ENCODE measurements around the gene POU6F2.

The POU6F2 gene

GRCh38 chr7:39407723-39408122 lies 430.0 kb downstream of the POU6F2 start:
- no peaks in the 10 kb centered on the region for H3K4me1 ChIP-seq (ENCODE audit: control insufficient read depth, low read length)
- no peaks in the 10 kb centered on the region for H3K36me3 ChIP-seq (ENCODE audit: control insufficient read depth, low read length)
- peaks cover 6% of the 10 kb centered on the region; the same call in 1 of the 2 replicates for H3K27me3 ChIP-seq (ENCODE audit: control insufficient read depth, low read length)
- H3K27ac ChIP-seq (ENCODE audit: low read depth, low read length): no peak overlapping the region
- H3K9me3 ChIP-seq (ENCODE audit: control insufficient read depth, insufficient read depth, low read length): no peaks in the 10 kb centered on the region
- no peaks in the 10 kb centered on the region for H3F3A ChIP-seq (ENCODE audit: control insufficient read depth, insufficient read depth)
- H3K4me2 ChIP-seq (ENCODE audit: low read length): no peak overlapping the region
- no peak for TF ChIP-seq EZH2phosphoT487 (IDR thresholded peaks at IDR 0.05; ENCODE audit: borderline replicate concordance, low read length)
- TF ChIP-seq, protein P1, sequence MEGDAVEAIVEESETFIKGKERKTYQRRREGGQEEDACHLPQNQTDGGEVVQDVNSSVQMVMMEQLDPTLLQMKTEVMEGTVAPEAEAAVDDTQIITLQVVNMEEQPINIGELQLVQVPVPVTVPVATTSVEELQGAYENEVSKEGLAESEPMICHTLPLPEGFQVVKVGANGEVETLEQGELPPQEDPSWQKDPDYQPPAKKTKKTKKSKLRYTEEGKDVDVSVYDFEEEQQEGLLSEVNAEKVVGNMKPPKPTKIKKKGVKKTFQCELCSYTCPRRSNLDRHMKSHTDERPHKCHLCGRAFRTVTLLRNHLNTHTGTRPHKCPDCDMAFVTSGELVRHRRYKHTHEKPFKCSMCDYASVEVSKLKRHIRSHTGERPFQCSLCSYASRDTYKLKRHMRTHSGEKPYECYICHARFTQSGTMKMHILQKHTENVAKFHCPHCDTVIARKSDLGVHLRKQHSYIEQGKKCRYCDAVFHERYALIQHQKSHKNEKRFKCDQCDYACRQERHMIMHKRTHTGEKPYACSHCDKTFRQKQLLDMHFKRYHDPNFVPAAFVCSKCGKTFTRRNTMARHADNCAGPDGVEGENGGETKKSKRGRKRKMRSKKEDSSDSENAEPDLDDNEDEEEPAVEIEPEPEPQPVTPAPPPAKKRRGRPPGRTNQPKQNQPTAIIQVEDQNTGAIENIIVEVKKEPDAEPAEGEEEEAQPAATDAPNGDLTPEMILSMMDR (IDR thresholded peaks at IDR 0.05; ENCODE audit: low read depth, low read length, poor library complexity, severe bottlenecking): no peak
- no peak overlapping the region for H3K4me3 ChIP-seq (ENCODE audit: low read length)
- H4K20me1 ChIP-seq (ENCODE audit: control insufficient read depth, insufficient read depth, low read depth, low read length): no peaks in the 10 kb centered on the region
- no peaks in the 10 kb centered on the region for H3K9me2 ChIP-seq (replicated peaks; ENCODE audit: control insufficient read depth, low read length)
- H3K79me2 ChIP-seq (ENCODE audit: control insufficient read depth, low read length): no peaks in the 10 kb centered on the region

DNA sequence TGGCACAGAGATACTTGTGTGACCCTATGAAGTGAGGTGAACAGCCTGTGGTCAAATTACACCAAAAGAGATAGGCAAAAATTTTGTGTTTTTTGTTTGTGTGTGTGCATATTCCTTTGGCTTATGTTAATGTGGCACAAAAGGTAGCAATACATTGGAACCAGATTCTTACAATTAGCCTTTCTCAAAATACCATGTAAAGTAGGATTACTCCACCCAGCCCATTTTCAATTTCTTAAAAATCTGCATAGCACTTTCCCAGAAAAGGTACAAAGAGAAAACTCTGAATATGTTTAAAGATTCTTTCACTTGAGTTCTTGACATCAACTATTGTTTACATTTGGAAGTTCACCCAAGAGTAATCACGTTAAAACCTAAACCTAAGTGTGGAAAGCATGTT lies 431.2 kb downstream of the POU6F2 start:
- no peak overlapping the region for H3K4me2 ChIP-seq (ENCODE audit: low read length)
- H3K9me3 ChIP-seq (ENCODE audit: control insufficient read depth, insufficient read depth, low read length): no peaks in the 10 kb centered on the region
- 0 out of 2 replicates have a peak, but pooled peaks cover 3% of the 10 kb centered on the region for H3F3A ChIP-seq (ENCODE audit: control insufficient read depth, insufficient read depth)
- no peaks in the 10 kb centered on the region for H3K36me3 ChIP-seq (ENCODE audit: control insufficient read depth, low read length)
- peaks cover 2% of the 10 kb centered on the region; the same call in 1 of the 2 replicates for H3K4me1 ChIP-seq (ENCODE audit: control insufficient read depth, low read length)
- TF ChIP-seq, protein P1 (IDR thresholded peaks at IDR 0.05; ENCODE audit: low read depth, low read length, poor library complexity, severe bottlenecking): no peak
- TF ChIP-seq EZH2phosphoT487 (IDR thresholded peaks at IDR 0.05; ENCODE audit: borderline replicate concordance, low read length): no peak
- H3K9me2 ChIP-seq (replicated peaks; ENCODE audit: control insufficient read depth, low read length): no peaks in the 10 kb centered on the region
- H3K79me2 ChIP-seq (ENCODE audit: control insufficient read depth, low read length): no peaks in the 10 kb centered on the region
- H3K27ac ChIP-seq (ENCODE audit: low read depth, low read length): no peak overlapping the region
- H3K27me3 ChIP-seq (ENCODE audit: control insufficient read depth, low read length): peaks cover 9% of the 10 kb centered on the region
- no peak overlapping the region for H3K4me3 ChIP-seq (ENCODE audit: low read length)
- no peaks in the 10 kb centered on the region for H4K20me1 ChIP-seq (ENCODE audit: control insufficient read depth, insufficient read depth, low read depth, low read length)

DNA sequence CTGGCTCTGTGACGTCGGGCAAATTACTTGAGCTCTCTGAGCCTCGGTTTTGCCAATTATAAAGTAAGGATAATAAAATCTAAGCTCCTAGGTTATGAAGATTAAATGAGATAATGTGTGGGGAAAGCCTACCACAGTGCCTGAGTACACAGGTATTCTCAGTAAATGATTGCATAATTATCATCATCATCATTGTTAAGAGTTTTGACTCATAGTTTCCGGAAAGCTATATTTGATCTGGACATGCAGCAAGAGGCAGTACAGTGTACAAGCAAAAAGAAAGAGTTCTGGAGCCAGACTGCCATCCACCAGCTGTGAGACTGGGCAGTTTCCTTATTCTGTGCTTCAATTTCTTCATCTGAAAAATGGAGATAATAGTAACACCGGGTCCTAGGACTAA lies 432.9 kb downstream of the POU6F2 start:
- no peaks in the 10 kb centered on the region for H3K9me2 ChIP-seq (replicated peaks; ENCODE audit: control insufficient read depth, low read length)
- no peaks in the 10 kb centered on the region for H3K79me2 ChIP-seq (ENCODE audit: control insufficient read depth, low read length)
- no peak overlapping the region for H3K27ac ChIP-seq (ENCODE audit: low read depth, low read length)
- H4K20me1 ChIP-seq (ENCODE audit: control insufficient read depth, insufficient read depth, low read depth, low read length): no peaks in the 10 kb centered on the region
- H3K4me1 ChIP-seq (ENCODE audit: control insufficient read depth, low read length): peaks cover 7% of the 10 kb centered on the region; the same call in 1 of the 2 replicates
- TF ChIP-seq, protein P1 (IDR thresholded peaks at IDR 0.05; ENCODE audit: low read depth, low read length, poor library complexity, severe bottlenecking): no peak
- no peak for TF ChIP-seq EZH2phosphoT487 (IDR thresholded peaks at IDR 0.05; ENCODE audit: borderline replicate concordance, low read length)
- H3K27me3 ChIP-seq (ENCODE audit: control insufficient read depth, low read length): peaks cover 22% of the 10 kb centered on the region
- no peak overlapping the region for H3K4me2 ChIP-seq (ENCODE audit: low read length)
- H3K4me3 ChIP-seq (ENCODE audit: low read length): no peak overlapping the region
- H3K36me3 ChIP-seq (ENCODE audit: control insufficient read depth, low read length): no peaks in the 10 kb centered on the region
- H3K9me3 ChIP-seq (ENCODE audit: control insufficient read depth, insufficient read depth, low read length): no peaks in the 10 kb centered on the region
- 0 out of 2 replicates have a peak, but pooled peaks cover 3% of the 10 kb centered on the region for H3F3A ChIP-seq (ENCODE audit: control insufficient read depth, insufficient read depth)

All from DOHH2 (cell line).